ENCODE measurements around the gene PRM1.

- TF ChIP-seq, protein P1, sequence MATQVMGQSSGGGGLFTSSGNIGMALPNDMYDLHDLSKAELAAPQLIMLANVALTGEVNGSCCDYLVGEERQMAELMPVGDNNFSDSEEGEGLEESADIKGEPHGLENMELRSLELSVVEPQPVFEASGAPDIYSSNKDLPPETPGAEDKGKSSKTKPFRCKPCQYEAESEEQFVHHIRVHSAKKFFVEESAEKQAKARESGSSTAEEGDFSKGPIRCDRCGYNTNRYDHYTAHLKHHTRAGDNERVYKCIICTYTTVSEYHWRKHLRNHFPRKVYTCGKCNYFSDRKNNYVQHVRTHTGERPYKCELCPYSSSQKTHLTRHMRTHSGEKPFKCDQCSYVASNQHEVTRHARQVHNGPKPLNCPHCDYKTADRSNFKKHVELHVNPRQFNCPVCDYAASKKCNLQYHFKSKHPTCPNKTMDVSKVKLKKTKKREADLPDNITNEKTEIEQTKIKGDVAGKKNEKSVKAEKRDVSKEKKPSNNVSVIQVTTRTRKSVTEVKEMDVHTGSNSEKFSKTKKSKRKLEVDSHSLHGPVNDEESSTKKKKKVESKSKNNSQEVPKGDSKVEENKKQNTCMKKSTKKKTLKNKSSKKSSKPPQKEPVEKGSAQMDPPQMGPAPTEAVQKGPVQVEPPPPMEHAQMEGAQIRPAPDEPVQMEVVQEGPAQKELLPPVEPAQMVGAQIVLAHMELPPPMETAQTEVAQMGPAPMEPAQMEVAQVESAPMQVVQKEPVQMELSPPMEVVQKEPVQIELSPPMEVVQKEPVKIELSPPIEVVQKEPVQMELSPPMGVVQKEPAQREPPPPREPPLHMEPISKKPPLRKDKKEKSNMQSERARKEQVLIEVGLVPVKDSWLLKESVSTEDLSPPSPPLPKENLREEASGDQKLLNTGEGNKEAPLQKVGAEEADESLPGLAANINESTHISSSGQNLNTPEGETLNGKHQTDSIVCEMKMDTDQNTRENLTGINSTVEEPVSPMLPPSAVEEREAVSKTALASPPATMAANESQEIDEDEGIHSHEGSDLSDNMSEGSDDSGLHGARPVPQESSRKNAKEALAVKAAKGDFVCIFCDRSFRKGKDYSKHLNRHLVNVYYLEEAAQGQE (IDR thresholded peaks at IDR 0.05), result no peak
- TF ChIP-seq, protein P2, sequence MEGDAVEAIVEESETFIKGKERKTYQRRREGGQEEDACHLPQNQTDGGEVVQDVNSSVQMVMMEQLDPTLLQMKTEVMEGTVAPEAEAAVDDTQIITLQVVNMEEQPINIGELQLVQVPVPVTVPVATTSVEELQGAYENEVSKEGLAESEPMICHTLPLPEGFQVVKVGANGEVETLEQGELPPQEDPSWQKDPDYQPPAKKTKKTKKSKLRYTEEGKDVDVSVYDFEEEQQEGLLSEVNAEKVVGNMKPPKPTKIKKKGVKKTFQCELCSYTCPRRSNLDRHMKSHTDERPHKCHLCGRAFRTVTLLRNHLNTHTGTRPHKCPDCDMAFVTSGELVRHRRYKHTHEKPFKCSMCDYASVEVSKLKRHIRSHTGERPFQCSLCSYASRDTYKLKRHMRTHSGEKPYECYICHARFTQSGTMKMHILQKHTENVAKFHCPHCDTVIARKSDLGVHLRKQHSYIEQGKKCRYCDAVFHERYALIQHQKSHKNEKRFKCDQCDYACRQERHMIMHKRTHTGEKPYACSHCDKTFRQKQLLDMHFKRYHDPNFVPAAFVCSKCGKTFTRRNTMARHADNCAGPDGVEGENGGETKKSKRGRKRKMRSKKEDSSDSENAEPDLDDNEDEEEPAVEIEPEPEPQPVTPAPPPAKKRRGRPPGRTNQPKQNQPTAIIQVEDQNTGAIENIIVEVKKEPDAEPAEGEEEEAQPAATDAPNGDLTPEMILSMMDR (IDR thresholded peaks at IDR 0.05; ENCODE audit: low read depth, low read length, missing input control), result no peak
- no peak for TF ChIP-seq YY1 (IDR thresholded peaks at IDR 0.05)
- TF ChIP-seq, protein P3, sequence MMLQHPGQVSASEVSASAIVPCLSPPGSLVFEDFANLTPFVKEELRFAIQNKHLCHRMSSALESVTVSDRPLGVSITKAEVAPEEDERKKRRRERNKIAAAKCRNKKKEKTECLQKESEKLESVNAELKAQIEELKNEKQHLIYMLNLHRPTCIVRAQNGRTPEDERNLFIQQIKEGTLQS (IDR thresholded peaks at IDR 0.05), result no peak
- TF ChIP-seq, protein P4, sequence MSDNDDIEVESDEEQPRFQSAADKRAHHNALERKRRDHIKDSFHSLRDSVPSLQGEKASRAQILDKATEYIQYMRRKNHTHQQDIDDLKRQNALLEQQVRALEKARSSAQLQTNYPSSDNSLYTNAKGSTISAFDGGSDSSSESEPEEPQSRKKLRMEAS (IDR thresholded peaks at IDR 0.05), result no peak
Observed at GRCh38 chr16:11298143-11298900, 17.2 kb upstream of the PRM1 start.
